ENCODE measurements around the gene LGALS3. TPM values are rescaled to one million over a fixed set of nuclear protein-coding genes. Genes with fewer than 3 reads are reported as not detected.

The LGALS3 gene
- total and polyA plus RNA-seq, 2 experiments from 2014 or later = 461 to 766 TPM

DNA sequence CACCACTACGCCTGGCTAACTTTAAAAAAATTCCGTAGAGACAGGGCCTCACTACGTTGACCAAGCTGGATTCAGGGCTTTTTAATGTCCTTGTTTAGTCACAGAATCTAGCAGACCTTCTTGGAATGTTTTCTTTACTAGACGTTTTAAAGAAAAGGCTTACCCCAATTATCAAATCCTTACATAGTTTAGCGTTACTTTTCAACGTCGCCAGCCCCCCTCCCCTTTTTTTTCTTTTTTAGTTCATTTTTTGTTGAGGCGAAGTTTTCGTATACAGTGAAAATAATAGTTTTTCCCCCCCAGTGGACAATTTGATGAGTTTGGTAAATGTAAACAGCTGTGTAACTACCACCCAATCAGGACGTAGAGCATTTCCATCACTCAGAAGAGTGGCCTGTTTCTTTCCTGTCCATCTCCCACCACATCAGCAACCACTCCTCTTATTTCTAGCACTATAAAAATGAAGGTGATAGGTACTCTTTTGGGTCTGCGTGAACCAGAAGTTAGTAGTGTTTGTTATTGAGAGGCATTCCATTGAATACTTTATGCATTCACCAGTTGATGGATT, 63.1 kb downstream of the LGALS3 start:
- Histone ChIP-seq H3K36me3 (replicated peaks; ENCODE audit: insufficient read depth, low read depth) (no peaks in the 10 kb centered on the region), H3K27ac (peak overlapping the region; percentile 58), H3K4me2 (peak overlapping the region; percentile 72), H2AFZ (peak overlapping the region; percentile 72), H3K79me2 (peaks cover 30% of the 10 kb centered on the region), H4K20me1 (ENCODE audit: insufficient read depth, poor library complexity, severe bottlenecking) (no peaks in the 10 kb centered on the region), H3K9me2 (replicated peaks; ENCODE audit: insufficient read depth) (no peaks in the 10 kb centered on the region), H3K4me3 (peak overlapping the region; percentile 40), H3K27me3 (no peaks in the 10 kb centered on the region), H3K4me1 (ENCODE audit: insufficient read depth) (no peaks in the 10 kb centered on the region), H3K9me3 (ENCODE audit: low read depth) (no peaks in the 10 kb centered on the region)
- peak; percentile 5 for DNase-seq (ENCODE audit: low spot score)
- 59% methylated on average over 11 of the region's 11 CpGs for WGBS (ENCODE audit: low lambda C conversion rate, missing lambda C conversion rate)
- no peak for TF ChIP-seq EZH2 (IDR thresholded peaks at IDR 0.05; ENCODE audit: borderline replicate concordance)
- no peak for TF ChIP-seq EZH2phosphoT487 (IDR thresholded peaks at IDR 0.05; ENCODE audit: low read depth, severe bottlenecking, unreplicated experiment)
- TF ChIP-seq, protein P1, sequence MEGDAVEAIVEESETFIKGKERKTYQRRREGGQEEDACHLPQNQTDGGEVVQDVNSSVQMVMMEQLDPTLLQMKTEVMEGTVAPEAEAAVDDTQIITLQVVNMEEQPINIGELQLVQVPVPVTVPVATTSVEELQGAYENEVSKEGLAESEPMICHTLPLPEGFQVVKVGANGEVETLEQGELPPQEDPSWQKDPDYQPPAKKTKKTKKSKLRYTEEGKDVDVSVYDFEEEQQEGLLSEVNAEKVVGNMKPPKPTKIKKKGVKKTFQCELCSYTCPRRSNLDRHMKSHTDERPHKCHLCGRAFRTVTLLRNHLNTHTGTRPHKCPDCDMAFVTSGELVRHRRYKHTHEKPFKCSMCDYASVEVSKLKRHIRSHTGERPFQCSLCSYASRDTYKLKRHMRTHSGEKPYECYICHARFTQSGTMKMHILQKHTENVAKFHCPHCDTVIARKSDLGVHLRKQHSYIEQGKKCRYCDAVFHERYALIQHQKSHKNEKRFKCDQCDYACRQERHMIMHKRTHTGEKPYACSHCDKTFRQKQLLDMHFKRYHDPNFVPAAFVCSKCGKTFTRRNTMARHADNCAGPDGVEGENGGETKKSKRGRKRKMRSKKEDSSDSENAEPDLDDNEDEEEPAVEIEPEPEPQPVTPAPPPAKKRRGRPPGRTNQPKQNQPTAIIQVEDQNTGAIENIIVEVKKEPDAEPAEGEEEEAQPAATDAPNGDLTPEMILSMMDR (IDR thresholded peaks at IDR 0.05; ENCODE audit: poor library complexity) = no peak

DNA sequence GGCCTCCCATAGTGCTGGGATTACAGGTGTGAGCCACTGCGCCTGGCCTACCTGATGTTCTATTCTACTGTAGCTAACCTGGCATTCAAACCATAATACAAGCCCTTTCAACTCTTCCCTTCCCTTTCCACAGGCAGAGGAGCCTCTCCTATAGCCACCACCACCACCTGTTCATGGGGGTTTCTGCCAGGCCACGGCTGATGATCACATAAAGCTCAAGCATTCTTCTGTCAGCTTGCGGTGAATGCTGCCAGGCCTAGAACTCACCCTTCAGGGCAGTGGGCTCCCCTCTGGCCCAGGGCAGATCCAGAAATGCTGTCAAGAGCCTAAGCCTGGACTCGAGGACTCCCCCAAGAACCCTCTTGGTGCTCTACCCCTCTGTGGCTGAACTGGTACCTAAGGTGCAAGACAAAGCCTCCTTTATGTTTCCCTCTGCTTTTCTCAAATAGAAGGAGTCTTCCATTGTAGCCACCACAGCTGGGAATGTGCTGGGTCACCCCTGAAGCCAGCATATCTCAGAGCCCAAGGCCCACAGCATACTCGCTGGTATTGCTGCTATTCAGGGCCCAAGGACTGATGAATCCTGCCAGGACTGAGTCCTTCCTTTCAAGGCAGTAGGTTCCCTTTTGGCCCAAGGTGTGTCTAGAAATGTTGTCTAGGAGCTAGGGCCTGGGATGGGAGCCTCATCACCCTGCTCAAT, 65.8 kb downstream of the LGALS3 start:
- H3K27me3 ChIP-seq = no peaks in the 10 kb centered on the region
- DNase-seq (ENCODE audit: low spot score) = no peak
- H3K4me1 ChIP-seq (ENCODE audit: insufficient read depth) = no peaks in the 10 kb centered on the region
- no peak overlapping the region for H3K27ac ChIP-seq
- H3K9me3 ChIP-seq (ENCODE audit: low read depth) = no peaks in the 10 kb centered on the region
- H3K4me2 ChIP-seq = no peak overlapping the region
- no peaks in the 10 kb centered on the region for H3K9me2 ChIP-seq (replicated peaks; ENCODE audit: insufficient read depth)
- peaks cover 12% of the 10 kb centered on the region for H3K79me2 ChIP-seq
- H3K36me3 ChIP-seq (replicated peaks; ENCODE audit: insufficient read depth, low read depth) = no peaks in the 10 kb centered on the region
- 92% methylated on average over 5 of the region's 5 CpGs for WGBS (ENCODE audit: low lambda C conversion rate, missing lambda C conversion rate)
- H4K20me1 ChIP-seq (ENCODE audit: insufficient read depth, poor library complexity, severe bottlenecking) = no peaks in the 10 kb centered on the region
- TF ChIP-seq EZH2phosphoT487 (IDR thresholded peaks at IDR 0.05; ENCODE audit: low read depth, severe bottlenecking, unreplicated experiment) (no peak), EZH2 (IDR thresholded peaks at IDR 0.05; ENCODE audit: borderline replicate concordance) (no peak)
- TF ChIP-seq, protein P1 (IDR thresholded peaks at IDR 0.05; ENCODE audit: poor library complexity) = no peak
- no peak overlapping the region for H2AFZ ChIP-seq
- no peak overlapping the region for H3K4me3 ChIP-seq

Other genes starting within 250 kb of the LGALS3 start
- gene GCH1, start 226.4 kb upstream of the LGALS3 start, total RNA-seq = 29.9 and 32.2 TPM in 2 replicates
- gene GCH1, start 226.4 kb upstream of the LGALS3 start, polyA plus RNA-seq = 11.1 and 19.3 TPM in 2 replicates
- gene WDHD1, start 102.2 kb upstream of the LGALS3 start, total RNA-seq = 5.9 and 6.3 TPM in 2 replicates
- gene WDHD1, start 102.2 kb upstream of the LGALS3 start, polyA plus RNA-seq = 4.1 and 4.4 TPM in 2 replicates
- 16.2 and 18.8 TPM in 2 replicates for gene SOCS4, start 102.0 kb upstream of the LGALS3 start, total RNA-seq
- gene SOCS4, start 102.0 kb upstream of the LGALS3 start, polyA plus RNA-seq = 4.1 and 5.3 TPM in 2 replicates
- gene MAPK1IP1L, start 77.6 kb upstream of the LGALS3 start, total RNA-seq = 69.9 and 91.0 TPM in 2 replicates
- 81.4 and 86.2 TPM in 2 replicates for gene MAPK1IP1L, start 77.6 kb upstream of the LGALS3 start, polyA plus RNA-seq
- 10.0 and 10.8 TPM in 2 replicates for gene DLGAP5, start 62.3 kb downstream of the LGALS3 start, total RNA-seq
- gene DLGAP5, start 62.3 kb downstream of the LGALS3 start, polyA plus RNA-seq = 4.1 and 7.7 TPM in 2 replicates
- 45.9 and 46.5 TPM in 2 replicates for gene FBXO34, start 142.2 kb downstream of the LGALS3 start, total RNA-seq
- 27.5 and 31.6 TPM in 2 replicates for gene FBXO34, start 142.2 kb downstream of the LGALS3 start, polyA plus RNA-seq